Esophagus squamous epithelium (tissue), 5 donors: ENCODE measurements around the gene ITPK1. TPM values are rescaled to one million over a fixed set of nuclear protein-coding genes. Genes with fewer than 3 reads are reported as not detected.

Experiments
- DNase-seq: peaks from one replicate; lab custom pipeline; 2025; lab: John Stamatoyannopoulos, UW
- H3K27ac ChIP-seq, 4 donors: fragments of 200-600 bp; sonication (generic); one replicate each; pipeline ENCODE4 v1.5.1; 2016 to 2019; ENCODE audit warnings: mild to moderate bottlenecking in 1 of 4
- H3K27me3 ChIP-seq, 4 donors: fragments of 200-600 bp; sonication (generic); 1 replicate in 3 of 4; 2 replicates in 1 of 4; pipeline versions ENCODE4 v1.5.1 to v1.6.0; 2017 to 2021; ENCODE audit warnings: antibody characterized with exemption in 1 of 4
- H3K36me3 ChIP-seq, 3 donors: fragments of 200-600 bp; sonication (generic); one replicate each; pipeline ENCODE4 v1.5.1; 2016 to 2019
- H3K4me1 ChIP-seq, 3 donors: fragments of 200-600 bp; sonication (generic); one replicate each; pipeline ENCODE4 v1.5.1; 2017 to 2019
- H3K4me3 ChIP-seq, 4 donors: fragments of 200-600 bp; sonication (generic); 1 replicate in 3 of 4; 2 replicates in 1 of 4; pipeline ENCODE4 v1.5.1; 2016 to 2019; ENCODE audit warnings: mild to moderate bottlenecking in 2 of 4, moderate library complexity in 1 of 4
- H3K9me3 ChIP-seq, 3 donors: fragments of 200-600 bp; sonication (generic); one replicate each; pipeline ENCODE4 v1.5.1; 2016 to 2019
- POLR2A ChIP-seq, 4 donors: fragments of 450-650 bp; IDR thresholded peaks; one replicate each; pipeline ENCODE4 v1.6.1; 2017; ENCODE audit warnings: antibody characterized with exemption in 4 of 4, mild to moderate bottlenecking in 4 of 4, moderate library complexity in 3 of 4
- WGBS, 2 donors: methylation state at CpG; one replicate each; pipeline ENCODE4 v1.1.5; 2018; 5-methylcytosine and 5-hydroxymethylcytosine counted together
- intact Hi-C: fragments of 100-400 bp; cut with DNase I; formaldehyde crosslinking; loops from one replicate; pipeline ENCODE4 v1.15.0; 2022
- total RNA-seq, 4 donors: library from RNA; depleted of rRNA; stranded (reverse); fragments of >200 nt; gene quantifications; one replicate each; pipeline ENCODE4 v1.1.0, GENCODE V29; 2016
- TF ChIP-seq, protein P1 (sequence below), 6 experiments: fragments of 450-650 bp in 4 of 6; fragments of 200-600 bp in 2 of 6; sonication (generic) in 2 of 6; IDR thresholded peaks; one replicate each; pipeline ENCODE4 v1.5.1; 2016 to 2019; ENCODE audit warnings: antibody characterized with exemption in 6 of 6, mild to moderate bottlenecking in 4 of 6, moderate library complexity in 4 of 6
- donor health status: DM: yes; HTN: yes; CAD: no.

ITPK1 gene
- total RNA-seq, 4 donors from 2014 or later, result 14.2 to 34.5 (median 25.8) TPM

DNA sequence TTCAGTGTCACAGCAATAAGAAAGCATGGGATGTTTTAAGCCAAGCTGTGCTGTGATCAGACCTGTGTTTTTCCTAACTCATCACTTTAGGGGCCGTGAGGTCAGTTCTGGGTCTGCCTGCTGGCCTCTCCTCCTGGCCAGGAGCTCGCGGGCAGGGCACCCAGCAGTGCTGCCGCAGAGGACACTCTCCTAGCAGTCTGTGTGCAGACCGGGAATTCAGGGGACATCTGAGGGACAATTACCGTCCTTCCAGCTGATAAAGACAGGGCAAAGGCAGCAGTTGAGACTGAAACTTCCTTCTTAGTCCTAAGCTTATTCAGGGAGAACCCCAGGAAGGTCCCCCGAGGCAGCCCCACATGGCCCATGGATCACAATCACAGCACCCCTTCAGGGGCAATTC, 103.2 kb downstream of the ITPK1 start:
- peaks cover 0 to 14% (median 0%) of the 10 kb centered on the region in 3 donors for H3K36me3 ChIP-seq
- peak overlapping the region in 3 of 4 donors; percentile 10 to 59 (median 50) for H3K27ac ChIP-seq
- no peak for TF ChIP-seq POLR2A (IDR thresholded peaks at IDR 0.05)
- TF ChIP-seq, protein P1, sequence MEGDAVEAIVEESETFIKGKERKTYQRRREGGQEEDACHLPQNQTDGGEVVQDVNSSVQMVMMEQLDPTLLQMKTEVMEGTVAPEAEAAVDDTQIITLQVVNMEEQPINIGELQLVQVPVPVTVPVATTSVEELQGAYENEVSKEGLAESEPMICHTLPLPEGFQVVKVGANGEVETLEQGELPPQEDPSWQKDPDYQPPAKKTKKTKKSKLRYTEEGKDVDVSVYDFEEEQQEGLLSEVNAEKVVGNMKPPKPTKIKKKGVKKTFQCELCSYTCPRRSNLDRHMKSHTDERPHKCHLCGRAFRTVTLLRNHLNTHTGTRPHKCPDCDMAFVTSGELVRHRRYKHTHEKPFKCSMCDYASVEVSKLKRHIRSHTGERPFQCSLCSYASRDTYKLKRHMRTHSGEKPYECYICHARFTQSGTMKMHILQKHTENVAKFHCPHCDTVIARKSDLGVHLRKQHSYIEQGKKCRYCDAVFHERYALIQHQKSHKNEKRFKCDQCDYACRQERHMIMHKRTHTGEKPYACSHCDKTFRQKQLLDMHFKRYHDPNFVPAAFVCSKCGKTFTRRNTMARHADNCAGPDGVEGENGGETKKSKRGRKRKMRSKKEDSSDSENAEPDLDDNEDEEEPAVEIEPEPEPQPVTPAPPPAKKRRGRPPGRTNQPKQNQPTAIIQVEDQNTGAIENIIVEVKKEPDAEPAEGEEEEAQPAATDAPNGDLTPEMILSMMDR (IDR thresholded peaks at IDR 0.05), result no peak
- intact Hi-C loops, result no loop called here
- H3K4me3 ChIP-seq, result no peak overlapping the region
- WGBS, 2 donors, result 81 to 92% methylated on average over 2 to 4 of the region's 7 CpGs
- no peak for DNase-seq
- no peaks in the 10 kb centered on the region for H3K9me3 ChIP-seq
- H3K4me1 ChIP-seq, result peaks cover 14 to 91% (median 44%) of the 10 kb centered on the region in 3 donors
- H3K27me3 ChIP-seq, result no peaks in the 10 kb centered on the region

DNA sequence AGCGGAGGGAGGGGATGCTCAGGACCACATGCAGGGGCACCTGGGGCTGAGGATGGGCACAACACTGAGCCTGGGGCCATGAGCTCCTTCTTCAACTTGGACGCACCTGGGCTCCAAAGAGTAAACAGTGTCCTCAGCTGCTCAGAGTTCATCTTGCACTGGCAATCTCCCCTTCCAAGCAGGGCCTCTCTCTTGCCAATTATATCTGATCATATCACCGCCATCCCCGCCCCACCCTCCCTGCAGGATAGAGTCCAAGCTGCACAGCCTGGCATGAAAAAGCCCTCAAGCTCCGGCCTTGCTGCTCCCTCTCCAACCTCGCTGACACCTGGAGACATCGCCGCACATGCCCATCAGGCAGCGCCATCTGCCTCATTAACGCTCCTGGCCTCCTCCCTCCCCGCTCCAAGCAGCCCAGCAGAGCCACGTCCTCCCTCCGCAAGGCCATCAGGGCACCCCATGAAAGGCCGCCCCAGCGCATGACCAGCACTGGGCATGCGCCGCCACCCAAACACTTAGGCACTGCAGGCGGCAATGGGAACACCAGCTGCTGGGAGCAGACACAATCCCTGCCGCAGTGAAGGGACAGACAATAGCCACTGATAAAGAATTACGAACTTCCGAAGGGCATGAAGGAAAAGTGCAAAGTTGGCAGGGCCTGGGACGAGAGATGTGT, 103.9 kb downstream of the ITPK1 start:
- H3K4me1 ChIP-seq, result peaks cover 20 to 91% (median 47%) of the 10 kb centered on the region in 3 donors
- no peak overlapping the region for H3K4me3 ChIP-seq
- no peaks in the 10 kb centered on the region for H3K9me3 ChIP-seq
- peaks cover 0 to 14% (median 0%) of the 10 kb centered on the region in 3 donors for H3K36me3 ChIP-seq
- 98 to 100% methylated on average over 4 to 5 of the region's 22 CpGs for WGBS, 2 donors
- peak overlapping the region in 1 of 4 donors; percentile 59 for H3K27ac ChIP-seq
- no peak for DNase-seq
- TF ChIP-seq POLR2A (IDR thresholded peaks at IDR 0.05), result no peak
- TF ChIP-seq, protein P1 (IDR thresholded peaks at IDR 0.05), result no peak
- intact Hi-C loops, result no loop called here
- H3K27me3 ChIP-seq, result no peaks in the 10 kb centered on the region

DNA sequence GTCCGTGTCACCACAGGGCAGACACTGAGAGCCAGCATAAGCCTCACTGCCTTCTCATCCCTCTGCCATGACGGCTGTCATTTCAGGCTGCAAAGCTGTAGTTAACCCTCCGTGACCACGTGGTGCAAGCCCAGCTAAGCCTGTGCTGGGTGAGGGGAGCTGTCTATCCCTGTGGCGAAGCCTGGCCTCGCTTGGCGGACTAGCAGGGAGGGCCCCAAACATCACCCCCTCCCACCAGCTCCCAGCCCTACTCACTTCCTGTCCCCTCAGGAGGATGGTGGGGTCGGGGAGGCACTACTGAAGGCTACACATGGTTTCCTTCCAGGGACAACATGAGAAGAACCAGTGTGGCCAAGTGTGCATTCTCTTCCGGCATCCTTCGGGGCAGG, 104.6 kb downstream of the ITPK1 start:
- H3K4me3 ChIP-seq, result no peak overlapping the region
- no peak for DNase-seq
- H3K4me1 ChIP-seq, result peaks cover 27 to 91% (median 47%) of the 10 kb centered on the region in 3 donors
- H3K27me3 ChIP-seq, result no peaks in the 10 kb centered on the region
- 72 to 95% methylated on average over 4 to 7 of the region's 10 CpGs for WGBS, 2 donors
- peaks cover 0 to 9% (median 0%) of the 10 kb centered on the region in 3 donors for H3K36me3 ChIP-seq
- H3K9me3 ChIP-seq, result no peaks in the 10 kb centered on the region
- H3K27ac ChIP-seq, result no peak overlapping the region
- no peak for TF ChIP-seq POLR2A (IDR thresholded peaks at IDR 0.05)
- TF ChIP-seq, protein P1 (IDR thresholded peaks at IDR 0.05), result no peak
- intact Hi-C loops, result no loop called here

DNA sequence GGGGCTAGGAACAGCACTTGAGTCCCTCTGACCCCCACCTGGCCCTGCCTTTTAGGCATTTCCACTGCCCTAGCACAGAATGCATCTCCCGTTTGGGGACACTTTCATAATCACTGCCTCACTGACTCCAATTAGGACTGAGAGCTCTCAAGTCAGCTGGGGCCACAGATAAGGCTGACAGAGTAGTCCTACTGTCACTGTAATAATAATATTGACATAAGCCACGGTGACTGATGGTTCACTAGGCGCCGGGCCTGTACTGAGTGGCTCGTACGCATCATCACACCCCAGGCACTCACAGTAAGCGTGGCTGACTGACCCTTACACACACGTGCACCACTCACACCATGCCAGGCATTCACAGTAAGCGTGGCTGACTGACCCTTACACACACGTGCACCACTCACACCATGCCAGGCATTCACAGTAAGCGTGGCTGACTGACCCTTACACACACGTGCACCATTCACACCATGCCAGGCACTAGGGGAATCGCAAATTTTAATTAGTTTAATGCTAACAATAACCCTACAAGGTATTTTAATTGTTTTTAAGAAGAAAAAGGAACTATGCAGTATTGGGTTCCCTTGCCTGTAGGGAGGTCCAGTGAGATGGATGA, 105.1 kb downstream of the ITPK1 start:
- Histone ChIP-seq H3K36me3 (peaks cover 0 to 3% (median 0%) of the 10 kb centered on the region in 3 donors), H3K27me3 (no peaks in the 10 kb centered on the region), H3K4me1 (peaks cover 32 to 91% (median 52%) of the 10 kb centered on the region in 3 donors), H3K4me3 (no peak overlapping the region), H3K9me3 (no peaks in the 10 kb centered on the region), H3K27ac (peak overlapping the region in 1 of 4 donors; percentile 65)
- no peak for TF ChIP-seq POLR2A (IDR thresholded peaks at IDR 0.05)
- TF ChIP-seq, protein P1 (IDR thresholded peaks at IDR 0.05), result no peak
- no peak for DNase-seq
- WGBS, 2 donors, result 75 to 83% methylated on average over 13 of the region's 13 CpGs
- intact Hi-C loops, result no loop called here

DNA sequence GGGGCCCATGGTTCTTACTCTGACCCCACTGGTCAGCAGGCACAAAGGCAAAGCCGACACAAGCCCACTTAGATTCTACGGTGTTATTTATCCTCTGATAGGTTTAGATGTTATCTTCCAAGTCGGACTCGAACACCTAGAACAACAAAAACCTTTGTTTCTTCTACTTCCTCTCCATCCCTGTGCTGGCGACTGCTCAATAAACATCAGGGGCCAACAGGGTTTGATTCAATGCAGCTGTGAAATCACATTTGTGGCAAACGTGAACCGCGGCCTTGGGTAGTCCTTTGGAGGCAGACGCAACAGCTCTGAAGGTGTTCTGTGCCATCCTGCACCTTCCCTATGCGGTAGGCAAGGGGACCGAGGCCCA, 105.6 kb downstream of the ITPK1 start:
- peak overlapping the region in 1 of 4 donors; percentile 65 for H3K27ac ChIP-seq

More for the DNA sequence above, 105.6 kb downstream of the ITPK1 start:
- Histone ChIP-seq H3K4me3 (no peak overlapping the region), H3K4me1 (peaks cover 36 to 94% (median 57%) of the 10 kb centered on the region in 3 donors), H3K27me3 (no peaks in the 10 kb centered on the region), H3K36me3 (no peaks in the 10 kb centered on the region), H3K9me3 (no peaks in the 10 kb centered on the region)
- intact Hi-C loops, result no loop called here
- DNase-seq, result no peak
- 70 to 80% methylated on average over 8 to 11 of the region's 11 CpGs for WGBS, 2 donors
- TF ChIP-seq, protein P1 (IDR thresholded peaks at IDR 0.05), result no peak
- TF ChIP-seq POLR2A (IDR thresholded peaks at IDR 0.05), result no peak
